Kidney (tissue), 14 donors: ENCODE measurements around the gene ARAP3. TPM values are rescaled to one million over a fixed set of nuclear protein-coding genes. Genes with fewer than 3 reads are reported as not detected.

Experiments used
- DNase-seq, 5 donors: peaks; one replicate each; pipeline ENCODE4 v3.0.0-alpha.2; 2013 to 2020
- FAIRE-seq: peaks from 2 replicates; lab custom pipeline; 2012; peaks lifted over from hg19 to GRCh38; lab: Jason Lieb, UNC
- H3K27ac ChIP-seq, 2 donors: one replicate each; pipeline ENCODE4 v1.7.0; 2013; ENCODE audit warnings: low read depth in 2 of 2, low read length in 2 of 2, inconsistent platforms in 1 of 2
- H3K27me3 ChIP-seq: one replicate; pipeline ENCODE4 v1.7.1; 2013; ENCODE audit warnings: low read length, inconsistent platforms; ENCODE audit not compliant: control insufficient read depth, insufficient read depth
- H3K36me3 ChIP-seq, 3 donors: one replicate each; pipeline versions ENCODE4 v1.7.0 to v1.7.1; 2013; ENCODE audit warnings: low read length in 3 of 3, control low read depth in 1 of 3, inconsistent platforms in 1 of 3; ENCODE audit not compliant: insufficient read depth in 3 of 3, control insufficient read depth in 2 of 3
- H3K4me1 ChIP-seq, 3 donors: one replicate each; pipeline versions ENCODE4 v1.7.0 to v1.7.1; 2013; ENCODE audit warnings: low read length in 3 of 3, inconsistent platforms in 1 of 3, low read depth in 1 of 3; ENCODE audit not compliant: control insufficient read depth in 2 of 3, insufficient read depth in 2 of 3
- H3K4me3 ChIP-seq, 3 donors: one replicate each; pipeline versions ENCODE4 v1.7.0 to v1.8.1; 2013; ENCODE audit warnings: low read length in 3 of 3, control low read depth in 1 of 3, inconsistent platforms in 1 of 3
- H3K9ac ChIP-seq, 3 donors: one replicate each; pipeline versions ENCODE4 v1.7.0 to v1.7.1; 2013; ENCODE audit warnings: low read length in 3 of 3, control low read depth in 1 of 3, inconsistent platforms in 1 of 3
- H3K9me3 ChIP-seq, 3 donors: one replicate each; pipeline versions ENCODE4 v1.7.0 to v1.7.1; 2013; ENCODE audit warnings: low read length in 3 of 3, control low read depth in 1 of 3, inconsistent platforms in 1 of 3; ENCODE audit not compliant: control insufficient read depth in 2 of 3, insufficient read depth in 1 of 3
- CTCF ChIP-seq: IDR thresholded peaks from 3 replicates; pipeline ENCODE4 v1.5.1; 2012; ENCODE audit warnings: mild to moderate bottlenecking, moderate library complexity, borderline replicate concordance; ENCODE audit not compliant: insufficient read depth; ENCODE audit errors: extremely low read depth
- intact Hi-C: fragments of 100-400 bp; cut with DNase I; formaldehyde crosslinking; loops from one replicate; pipeline ENCODE4 v1.11.1; 2022
- polyA plus RNA-seq: library from polyadenylated mRNA; stranded (reverse); fragments of 350-450 nt; fragmentation: Illumina TruSeq; extraction: RNeasy Lipid Tissue Mini Kit (QIAGEN cat#74804); gene quantifications from one replicate; pipeline ENCODE4 v1.2.3, GENCODE V29; 2014; ENCODE audit warnings: low read depth, low replicate concordance; ENCODE audit not compliant: insufficient read depth
- total RNA-seq: library from RNA; stranded (reverse); fragmentation: NEBNext Ultra II Directional; extraction: Animal tissue kit (Norgen Biotek cat#: 25700); gene quantifications from one replicate; pipeline ENCODE4 v1.2.1, GENCODE V29; 2021
- donor health status: control.
- donor health status: control.
- donor health status: control.
- donor health status: control.
- donor health status: control.
- donor health status: DM: yes; HTN: yes; CAD: no.
- donor health status: Normal renal cell carcinoma (clear cell type).

Gene ARAP3
- total and polyA plus RNA-seq, 2 donors from 2014 or later = 7.2 to 19.8 TPM

- no peaks in the 10 kb centered on the region for H3K36me3 ChIP-seq
- H3K27me3 ChIP-seq = no peaks in the 10 kb centered on the region
- TF ChIP-seq CTCF = no peak
- no peak overlapping the region for H3K27ac ChIP-seq
- no peaks in the 10 kb centered on the region for H3K9me3 ChIP-seq
- DNase-seq (no peak), FAIRE-seq (no peak)
- intact Hi-C loops = no loop called here
- no peak overlapping the region for H3K9ac ChIP-seq
- H3K4me3 ChIP-seq = no peak overlapping the region
- H3K4me1 ChIP-seq = peaks cover 0 to 9% (median 4%) of the 10 kb centered on the region in 3 donors
Observed at GRCh38 chr5:141714542-141715310, 32.7 kb upstream of the ARAP3 start.

GRCh38 chr5:141713616-141714309 lies 31.7 kb upstream of the ARAP3 start:
- peak overlapping the region in 1 of 2 donors; percentile 13 for H3K27ac ChIP-seq
- no peaks in the 10 kb centered on the region for H3K27me3 ChIP-seq
- no peaks in the 10 kb centered on the region for H3K36me3 ChIP-seq
- no peak for TF ChIP-seq CTCF
- peak in 1 of 5 donors; percentile 60 for DNase-seq
- no peak for FAIRE-seq
- no peak overlapping the region for H3K4me3 ChIP-seq
- no peaks in the 10 kb centered on the region for H3K9me3 ChIP-seq
- intact Hi-C loops = no loop called here
- H3K4me1 ChIP-seq = peaks cover 0 to 9% (median 4%) of the 10 kb centered on the region in 3 donors
- no peak overlapping the region for H3K9ac ChIP-seq

- Histone ChIP-seq H3K27ac (no peak overlapping the region), H3K27me3 (no peaks in the 10 kb centered on the region)
- no peak for FAIRE-seq
Observed at GRCh38 chr5:141711687-141712086, 29.7 kb upstream of the ARAP3 start.

More at GRCh38 chr5:141711687-141712086, 29.7 kb upstream of the ARAP3 start:
- Histone ChIP-seq H3K9me3 (no peaks in the 10 kb centered on the region), H3K36me3 (no peaks in the 10 kb centered on the region), H3K4me3 (no peak overlapping the region), H3K4me1 (peaks cover 0 to 9% (median 4%) of the 10 kb centered on the region in 3 donors), H3K9ac (no peak overlapping the region)
- DNase-seq = no peak
- intact Hi-C loops = no loop called here
- no peak for TF ChIP-seq CTCF
